Measurements from ENCODE around the gene FILIP1L. TPM values are rescaled to one million over a fixed set of nuclear protein-coding genes. Genes with fewer than 3 reads are reported as not detected.
A peak's percentile ranks its signal among the peaks of the same experiment; 100 is the strongest.

Gene FILIP1L
- total RNA-seq, 1 experiment from 2014 or later: 0.17 TPM

- no peaks in the 10 kb centered on the region for H3K27me3 ChIP-seq (ENCODE audit: insufficient read depth, low read length)
- H3K4me1 ChIP-seq (ENCODE audit: control insufficient read depth in 1 of 2, insufficient read depth in 2 of 2, low read length in 2 of 2): peaks cover 0 to 8% of the 10 kb centered on the region in 2 experiments; a peak in 2 of 4 replicates
- no peaks in the 10 kb centered on the region for H3K9me3 ChIP-seq (ENCODE audit: control insufficient read depth in 1 of 2, insufficient read depth in 1 of 2, low read depth in 1 of 2, low read length in 2 of 2)
- H2AFZ ChIP-seq (ENCODE audit: low read depth, low read length, poor library complexity, severe bottlenecking): no peak overlapping the region
- intact Hi-C loops (cut with micrococcal nuclease): no loop called here
- no peak for TF ChIP-seq ZFX (IDR thresholded peaks at IDR 0.05)
- no peak for TF ChIP-seq SIN3A (IDR thresholded peaks at IDR 0.05; ENCODE audit: low read depth)
- no peak for TF ChIP-seq CBX3 (IDR thresholded peaks at IDR 0.05; ENCODE audit: low read depth)
- TF ChIP-seq SP1 (IDR thresholded peaks at IDR 0.05; ENCODE audit: low read depth): no peak
- no peak for TF ChIP-seq TCF7L2 (IDR thresholded peaks at IDR 0.05; ENCODE audit: borderline replicate concordance, extremely low read depth, insufficient read depth, insufficient read length)
- TF ChIP-seq YY1 (IDR thresholded peaks at IDR 0.05; ENCODE audit: extremely low read depth, insufficient replicate concordance, low read depth, low read length): no peak
- no peak for TF ChIP-seq MAX (IDR thresholded peaks at IDR 0.05)
- no peaks in the 10 kb centered on the region; the same call in 1 of the 2 replicates for H4K20me1 ChIP-seq (ENCODE audit: insufficient read depth)
- no peak for DNase-seq (ENCODE audit: low read depth, low spot score)
- POLR2A ChIA-PET: no interaction called here
- H3K4me2 ChIP-seq (ENCODE audit: low read length): no peak overlapping the region
- H3K79me2 ChIP-seq (ENCODE audit: insufficient read depth, low read length): no peaks in the 10 kb centered on the region
- no peak overlapping the region for H3K27ac ChIP-seq (ENCODE audit: low read depth, low read length)
- no peaks in the 10 kb centered on the region for H3K9me2 ChIP-seq (ENCODE audit: insufficient read depth)
- no peaks in the 10 kb centered on the region for H3K36me3 ChIP-seq (ENCODE audit: control insufficient read depth in 1 of 2, insufficient read depth in 2 of 2, low read length in 2 of 2)
- H3K4me3 ChIP-seq (replicated peaks in 1 of 2; ENCODE audit: low read depth in 1 of 2, low read length in 2 of 2): no peak overlapping the region
- H3K9ac ChIP-seq (ENCODE audit: low read length): no peak overlapping the region
- CTCF ChIA-PET: no interaction called here
- BruUV-seq (replicated peaks): no TSS peak
- ATAC-seq: no peak
- RAD21 ChIA-PET (ENCODE audit: low non-redundant PET in 1 of 2, low total read pairs in 2 of 2, uncharacterized antibody in 2 of 2, unreplicated experiment in 2 of 2): no interaction called here
Measured at GRCh38 chr3:99927671-99928457, 186.4 kb downstream of the FILIP1L start.

- no TSS peak for BruUV-seq (replicated peaks)
- ChIA-PET RAD21 (ENCODE audit: low non-redundant PET in 1 of 2, low total read pairs in 2 of 2, uncharacterized antibody in 2 of 2, unreplicated experiment in 2 of 2) (no interaction called here), POLR2A (interaction anchor here (1.1 kb wide), 1 partner anchor 8 kb away, joined by 4 read pairs; no protein-coding TSS in a partner anchor), CTCF (interaction anchor here (0.6 kb wide), 1 partner anchor 1271 kb away, joined by 3 read pairs; no protein-coding TSS in a partner anchor)
- peak; percentile 59; the same call in 1 of the 2 replicates for ATAC-seq
- Histone ChIP-seq H3K4me1 (ENCODE audit: control insufficient read depth in 1 of 2, insufficient read depth in 2 of 2, low read length in 2 of 2) (peaks cover 0 to 8% of the 10 kb centered on the region in 2 experiments; a peak in 2 of 4 replicates), H3K4me3 (replicated peaks in 1 of 2; ENCODE audit: low read depth in 1 of 2, low read length in 2 of 2) (no peak overlapping the region), H3K9me2 (ENCODE audit: insufficient read depth) (no peaks in the 10 kb centered on the region), H3K27ac (ENCODE audit: low read depth, low read length) (no peak overlapping the region), H4K20me1 (ENCODE audit: insufficient read depth) (no peaks in the 10 kb centered on the region), H2AFZ (ENCODE audit: low read depth, low read length, poor library complexity, severe bottlenecking) (no peak overlapping the region), H3K9me3 (ENCODE audit: control insufficient read depth in 1 of 2, insufficient read depth in 1 of 2, low read depth in 1 of 2, low read length in 2 of 2) (no peaks in the 10 kb centered on the region), H3K36me3 (ENCODE audit: control insufficient read depth in 1 of 2, insufficient read depth in 2 of 2, low read length in 2 of 2) (no peaks in the 10 kb centered on the region), H3K79me2 (ENCODE audit: insufficient read depth, low read length) (no peaks in the 10 kb centered on the region), H3K4me2 (ENCODE audit: low read length) (peak overlapping the region; percentile 0; the same call in 1 of the 2 replicates), H3K9ac (ENCODE audit: low read length) (no peak overlapping the region), H3K27me3 (ENCODE audit: insufficient read depth, low read length) (no peaks in the 10 kb centered on the region)
- DNase-seq (ENCODE audit: low read depth, low spot score): no peak
- intact Hi-C loops (cut with micrococcal nuclease): no loop called here
- TF ChIP-seq ZFX (IDR thresholded peaks at IDR 0.05) (no peak), REST (IDR thresholded peaks at IDR 0.05; ENCODE audit: low read depth) (no peak), CTCF (IDR thresholded peaks at IDR 0.05 in 2 of 3, conservative IDR thresholded peaks at IDR 0.05 in 1 of 3; ENCODE audit: borderline replicate concordance in 1 of 3, insufficient read depth in 1 of 3, low read depth in 2 of 3, low read length in 2 of 3) (no peak), CBX3 (IDR thresholded peaks at IDR 0.05; ENCODE audit: low read depth) (peak; percentile 40; the same call in 1 of the 2 replicates), TCF7L2 (IDR thresholded peaks at IDR 0.05; ENCODE audit: borderline replicate concordance, extremely low read depth, insufficient read depth, insufficient read length) (peak; percentile 38), RAD21 (IDR thresholded peaks at IDR 0.05; ENCODE audit: low read depth) (no peak)
Measured at GRCh38 chr3:99925584-99926230, 188.6 kb downstream of the FILIP1L start.

Data from HCT116 (cell line).